ENCODE measurements around the gene LYPD6B. TPM values are rescaled to one million over a fixed set of nuclear protein-coding genes. Genes with fewer than 3 reads are reported as not detected.

The LYPD6B gene
- total and polyA plus RNA-seq, 2 experiments from 2014 or later, result 16.8 to 26.0 TPM

DNA sequence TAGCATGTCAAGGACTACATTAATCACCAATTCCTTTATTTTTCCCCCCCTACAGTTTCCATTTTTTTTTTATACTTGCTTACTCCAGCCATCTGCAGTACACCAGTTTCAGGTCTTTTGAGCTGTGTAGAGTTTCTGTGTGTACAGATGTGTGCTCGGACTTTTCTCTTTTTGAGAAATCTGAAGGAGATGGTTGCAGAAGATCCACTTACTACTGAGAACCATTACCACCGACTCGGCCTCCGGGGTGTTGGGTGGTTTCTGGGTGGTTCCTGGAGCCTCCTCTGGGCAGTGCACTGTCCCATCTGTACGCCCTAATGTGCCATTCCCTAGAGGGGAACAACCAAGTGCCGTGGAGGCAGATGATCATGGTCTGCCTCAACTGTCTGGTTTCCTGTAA lies 15.4 kb upstream of the LYPD6B start:
- no peaks in the 10 kb centered on the region for H3K27me3 ChIP-seq
- 97% methylated on average over 6 of the region's 6 CpGs for WGBS (ENCODE audit: low lambda C conversion rate, missing lambda C conversion rate)
- TF ChIP-seq, protein P1, sequence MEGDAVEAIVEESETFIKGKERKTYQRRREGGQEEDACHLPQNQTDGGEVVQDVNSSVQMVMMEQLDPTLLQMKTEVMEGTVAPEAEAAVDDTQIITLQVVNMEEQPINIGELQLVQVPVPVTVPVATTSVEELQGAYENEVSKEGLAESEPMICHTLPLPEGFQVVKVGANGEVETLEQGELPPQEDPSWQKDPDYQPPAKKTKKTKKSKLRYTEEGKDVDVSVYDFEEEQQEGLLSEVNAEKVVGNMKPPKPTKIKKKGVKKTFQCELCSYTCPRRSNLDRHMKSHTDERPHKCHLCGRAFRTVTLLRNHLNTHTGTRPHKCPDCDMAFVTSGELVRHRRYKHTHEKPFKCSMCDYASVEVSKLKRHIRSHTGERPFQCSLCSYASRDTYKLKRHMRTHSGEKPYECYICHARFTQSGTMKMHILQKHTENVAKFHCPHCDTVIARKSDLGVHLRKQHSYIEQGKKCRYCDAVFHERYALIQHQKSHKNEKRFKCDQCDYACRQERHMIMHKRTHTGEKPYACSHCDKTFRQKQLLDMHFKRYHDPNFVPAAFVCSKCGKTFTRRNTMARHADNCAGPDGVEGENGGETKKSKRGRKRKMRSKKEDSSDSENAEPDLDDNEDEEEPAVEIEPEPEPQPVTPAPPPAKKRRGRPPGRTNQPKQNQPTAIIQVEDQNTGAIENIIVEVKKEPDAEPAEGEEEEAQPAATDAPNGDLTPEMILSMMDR (IDR thresholded peaks at IDR 0.05; ENCODE audit: poor library complexity), result no peak
- TF ChIP-seq EZH2 (IDR thresholded peaks at IDR 0.05; ENCODE audit: borderline replicate concordance) (no peak), EZH2phosphoT487 (IDR thresholded peaks at IDR 0.05; ENCODE audit: low read depth, severe bottlenecking, unreplicated experiment) (no peak)
- peaks cover 20% of the 10 kb centered on the region for H3K4me1 ChIP-seq (ENCODE audit: insufficient read depth)
- H3K79me2 ChIP-seq, result no peaks in the 10 kb centered on the region
- DNase-seq (ENCODE audit: low spot score), result no peak
- H2AFZ ChIP-seq, result no peak overlapping the region
- no peaks in the 10 kb centered on the region for H3K9me2 ChIP-seq (replicated peaks; ENCODE audit: insufficient read depth)
- H4K20me1 ChIP-seq (ENCODE audit: insufficient read depth, poor library complexity, severe bottlenecking), result no peaks in the 10 kb centered on the region
- no peak overlapping the region for H3K4me2 ChIP-seq
- H3K4me3 ChIP-seq, result no peak overlapping the region
- H3K9me3 ChIP-seq (ENCODE audit: low read depth), result no peaks in the 10 kb centered on the region
- no peak overlapping the region for H3K27ac ChIP-seq
- no peaks in the 10 kb centered on the region for H3K36me3 ChIP-seq (replicated peaks; ENCODE audit: insufficient read depth, low read depth)

DNA sequence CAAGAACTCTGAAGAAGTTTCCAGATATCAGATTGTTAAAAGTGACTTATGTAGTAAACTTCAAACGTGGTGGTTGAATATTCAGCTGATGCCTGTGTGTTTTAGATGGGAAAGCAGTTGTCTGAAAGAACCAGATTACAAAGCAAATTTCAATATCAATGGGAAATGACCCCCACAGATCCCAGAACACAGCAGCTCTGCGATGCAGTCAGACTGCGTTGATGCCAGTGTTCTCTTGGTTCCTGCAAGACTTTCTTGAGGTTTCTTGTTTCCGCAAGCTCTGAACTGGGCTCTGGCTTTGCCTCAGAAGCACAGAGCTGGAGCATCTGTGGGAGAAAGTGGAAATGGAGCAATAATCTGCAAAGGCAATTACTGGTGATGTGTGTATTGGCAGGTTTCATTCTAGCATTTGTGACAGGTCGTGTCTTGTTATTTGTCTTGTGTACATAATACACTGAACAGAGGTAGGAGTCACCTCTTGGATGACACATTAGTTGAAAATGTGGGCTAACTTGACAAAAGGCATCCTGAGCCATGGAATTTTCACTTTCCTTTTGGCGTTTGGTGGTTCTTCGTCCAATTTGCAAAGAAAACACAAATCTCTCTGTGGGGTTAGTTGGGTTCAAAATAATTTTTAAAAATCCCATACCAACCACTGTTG lies 10.8 kb upstream of the LYPD6B start:
- no peak overlapping the region for H2AFZ ChIP-seq
- TF ChIP-seq EZH2 (IDR thresholded peaks at IDR 0.05; ENCODE audit: borderline replicate concordance) (no peak), EZH2phosphoT487 (IDR thresholded peaks at IDR 0.05; ENCODE audit: low read depth, severe bottlenecking, unreplicated experiment) (no peak)
- no peaks in the 10 kb centered on the region for H3K36me3 ChIP-seq (replicated peaks; ENCODE audit: insufficient read depth, low read depth)
- no peaks in the 10 kb centered on the region for H3K9me3 ChIP-seq (ENCODE audit: low read depth)
- WGBS (ENCODE audit: low lambda C conversion rate, missing lambda C conversion rate), result 62% methylated on average over 7 of the region's 7 CpGs
- H3K9me2 ChIP-seq (replicated peaks; ENCODE audit: insufficient read depth), result no peaks in the 10 kb centered on the region
- DNase-seq (ENCODE audit: low spot score), result no peak
- no peaks in the 10 kb centered on the region for H3K79me2 ChIP-seq
- no peak overlapping the region for H3K27ac ChIP-seq
- H4K20me1 ChIP-seq (ENCODE audit: insufficient read depth, poor library complexity, severe bottlenecking), result no peaks in the 10 kb centered on the region
- H3K4me2 ChIP-seq, result no peak overlapping the region
- no peak overlapping the region for H3K4me3 ChIP-seq
- H3K4me1 ChIP-seq (ENCODE audit: insufficient read depth), result no peaks in the 10 kb centered on the region
- H3K27me3 ChIP-seq, result peaks cover 8% of the 10 kb centered on the region

DNA sequence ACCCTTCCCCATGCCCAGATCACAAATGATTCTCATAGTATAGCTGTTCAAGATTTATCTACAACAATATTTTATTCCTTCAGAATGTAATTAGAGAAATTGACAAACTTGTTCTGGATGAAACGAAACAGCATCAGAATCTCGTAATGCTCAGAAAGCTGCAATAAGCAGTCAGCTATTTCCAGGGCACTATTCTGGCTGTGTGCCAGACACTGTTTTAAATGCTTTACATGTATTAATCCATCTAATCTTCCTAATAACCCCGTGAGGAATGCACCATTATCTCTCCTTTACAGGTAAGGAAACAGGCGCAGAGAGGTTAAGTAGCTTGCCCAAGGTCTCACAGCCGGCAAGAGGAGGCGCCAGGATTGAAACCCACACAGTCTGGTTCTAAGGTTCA lies 10.1 kb upstream of the LYPD6B start:
- Histone ChIP-seq H4K20me1 (ENCODE audit: insufficient read depth, poor library complexity, severe bottlenecking) (no peaks in the 10 kb centered on the region), H3K36me3 (replicated peaks; ENCODE audit: insufficient read depth, low read depth) (no peaks in the 10 kb centered on the region), H3K27me3 (peaks cover 8% of the 10 kb centered on the region), H3K4me1 (ENCODE audit: insufficient read depth) (no peaks in the 10 kb centered on the region), H3K4me2 (no peak overlapping the region), H3K9me3 (ENCODE audit: low read depth) (no peaks in the 10 kb centered on the region), H3K4me3 (no peak overlapping the region), H2AFZ (no peak overlapping the region), H3K9me2 (replicated peaks; ENCODE audit: insufficient read depth) (no peaks in the 10 kb centered on the region), H3K79me2 (no peaks in the 10 kb centered on the region), H3K27ac (no peak overlapping the region)
- 69% methylated on average over 6 of the region's 6 CpGs for WGBS (ENCODE audit: low lambda C conversion rate, missing lambda C conversion rate)
- TF ChIP-seq EZH2 (IDR thresholded peaks at IDR 0.05; ENCODE audit: borderline replicate concordance) (no peak), EZH2phosphoT487 (IDR thresholded peaks at IDR 0.05; ENCODE audit: low read depth, severe bottlenecking, unreplicated experiment) (no peak)
- TF ChIP-seq, protein P1 (IDR thresholded peaks at IDR 0.05; ENCODE audit: poor library complexity), result no peak
- no peak for DNase-seq (ENCODE audit: low spot score)

DNA sequence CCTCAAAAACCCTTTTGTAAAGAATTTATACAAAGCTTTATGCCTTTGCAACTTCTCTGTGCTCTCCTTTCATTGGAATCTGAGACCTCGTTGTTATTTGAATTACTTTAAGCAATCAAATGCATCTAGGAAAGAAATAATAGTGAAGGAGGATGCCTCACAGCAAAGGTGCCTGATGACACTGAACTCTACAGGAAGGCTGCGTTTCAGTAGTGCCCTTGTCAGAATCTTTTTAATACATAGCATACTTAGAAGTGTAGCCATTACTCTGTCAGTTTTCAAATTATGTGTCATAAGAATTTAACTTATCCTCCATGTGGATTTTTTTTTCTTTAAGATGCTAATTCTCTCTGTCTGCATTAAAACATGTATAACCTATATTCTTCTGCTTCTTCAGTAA lies 9.6 kb upstream of the LYPD6B start:
- WGBS (ENCODE audit: low lambda C conversion rate, missing lambda C conversion rate), result 69% methylated on average over 2 of the region's 2 CpGs
- no peaks in the 10 kb centered on the region for H3K9me3 ChIP-seq (ENCODE audit: low read depth)
- H3K4me3 ChIP-seq, result no peak overlapping the region
- H3K27ac ChIP-seq, result no peak overlapping the region
- H3K4me1 ChIP-seq (ENCODE audit: insufficient read depth), result no peaks in the 10 kb centered on the region
- no peak for DNase-seq (ENCODE audit: low spot score)
- peaks cover 8% of the 10 kb centered on the region for H3K27me3 ChIP-seq
- H3K36me3 ChIP-seq (replicated peaks; ENCODE audit: insufficient read depth, low read depth), result no peaks in the 10 kb centered on the region
- no peak overlapping the region for H3K4me2 ChIP-seq
- TF ChIP-seq, protein P1 (IDR thresholded peaks at IDR 0.05; ENCODE audit: poor library complexity), result no peak
- TF ChIP-seq EZH2 (IDR thresholded peaks at IDR 0.05; ENCODE audit: borderline replicate concordance) (no peak), EZH2phosphoT487 (IDR thresholded peaks at IDR 0.05; ENCODE audit: low read depth, severe bottlenecking, unreplicated experiment) (no peak)
- H3K9me2 ChIP-seq (replicated peaks; ENCODE audit: insufficient read depth), result no peaks in the 10 kb centered on the region
- no peak overlapping the region for H2AFZ ChIP-seq
- no peaks in the 10 kb centered on the region for H4K20me1 ChIP-seq (ENCODE audit: insufficient read depth, poor library complexity, severe bottlenecking)
- H3K79me2 ChIP-seq, result no peaks in the 10 kb centered on the region

All from hepatocyte (in vitro differentiated cells).